ENCODE measurements around the gene SHB.

The SHB gene

DNA sequence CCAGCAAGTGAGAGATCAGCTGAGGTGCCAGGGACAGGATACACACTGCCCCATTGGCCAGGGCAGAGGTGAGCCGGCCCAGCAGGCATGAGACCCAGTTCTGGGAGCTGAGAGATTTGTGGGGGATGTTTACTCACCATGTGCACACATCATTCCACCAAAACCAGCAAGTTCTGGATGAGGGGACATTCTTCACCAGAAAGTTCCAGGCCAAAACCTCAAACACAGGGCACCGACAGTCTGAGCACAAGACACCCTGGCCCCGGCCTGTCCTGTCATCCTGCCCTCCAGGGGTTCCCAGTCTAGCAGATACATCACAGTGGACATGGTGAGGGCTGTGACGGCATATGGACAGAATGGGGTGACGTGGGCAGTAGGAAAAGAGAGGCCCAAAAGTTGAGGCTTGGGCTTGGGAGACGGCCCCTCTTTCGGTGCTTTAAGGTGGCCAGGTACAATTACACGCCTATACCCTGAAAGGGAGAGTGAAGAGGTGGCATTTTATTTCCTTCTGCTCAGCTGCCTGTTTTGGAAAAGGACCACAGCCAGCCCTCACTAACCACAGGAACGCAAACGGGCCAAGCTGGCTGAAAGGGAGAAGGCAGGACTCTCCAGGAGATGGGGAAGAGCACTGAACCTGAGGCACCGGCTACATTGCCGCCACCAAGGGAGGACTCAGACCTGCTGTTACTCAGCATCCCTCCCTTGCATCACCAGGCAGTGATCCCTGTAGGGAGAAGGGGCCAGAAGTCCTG is 64.0 kb downstream of the SHB start:
- H3K4me3 ChIP-seq (ENCODE audit: low read length), result no peak overlapping the region
- DNase-seq (ENCODE audit: low read depth), result no peak
- TF ChIP-seq CTCF (conservative IDR thresholded peaks at IDR 0.05; ENCODE audit: low read length), result no peak

DNA sequence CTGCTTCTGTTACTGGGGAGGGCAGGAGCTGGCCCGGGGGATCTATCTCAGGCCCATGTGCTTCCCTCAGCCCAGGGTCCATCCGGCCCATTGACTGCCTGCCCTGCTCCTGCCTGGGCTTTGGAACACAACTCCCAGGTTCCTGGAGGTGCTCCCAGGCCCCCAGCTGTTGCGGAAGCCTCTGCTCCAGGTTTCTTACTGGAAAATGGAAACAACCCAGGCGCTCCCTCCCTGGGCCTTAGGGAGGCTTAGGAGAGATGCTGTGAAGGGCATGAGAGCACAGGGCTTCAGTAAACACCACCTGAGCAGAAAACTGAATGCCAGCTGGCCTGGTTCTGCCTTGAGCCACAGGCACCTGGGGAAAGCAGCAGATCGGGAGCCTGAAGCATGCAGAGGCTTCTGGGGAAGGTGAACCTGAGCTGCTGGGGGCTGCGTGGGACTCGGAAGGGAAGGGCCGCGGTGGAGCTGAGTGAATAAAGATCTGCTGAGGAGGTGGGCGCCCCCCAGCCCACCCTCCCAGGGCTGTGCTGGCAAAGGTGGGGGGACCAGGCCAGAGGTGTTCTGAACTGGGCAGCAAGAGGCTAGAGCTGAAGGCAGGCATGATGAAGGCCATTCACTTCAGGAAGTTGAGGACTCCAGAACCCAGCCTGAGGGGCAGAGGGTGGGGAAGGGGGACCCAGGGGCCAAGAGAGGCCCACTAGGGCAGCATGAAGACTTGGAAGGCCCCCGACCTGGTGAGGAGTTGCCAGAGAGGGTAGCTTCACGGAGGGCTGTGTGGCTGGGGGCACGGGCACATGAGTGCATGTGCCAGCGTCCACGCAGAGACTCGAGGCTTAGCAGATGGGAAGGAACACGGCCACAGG is 64.8 kb downstream of the SHB start:
- no peak overlapping the region for H3K4me3 ChIP-seq (ENCODE audit: low read length)
- TF ChIP-seq CTCF (conservative IDR thresholded peaks at IDR 0.05; ENCODE audit: low read length), result no peak
- no peak for DNase-seq (ENCODE audit: low read depth)

DNA sequence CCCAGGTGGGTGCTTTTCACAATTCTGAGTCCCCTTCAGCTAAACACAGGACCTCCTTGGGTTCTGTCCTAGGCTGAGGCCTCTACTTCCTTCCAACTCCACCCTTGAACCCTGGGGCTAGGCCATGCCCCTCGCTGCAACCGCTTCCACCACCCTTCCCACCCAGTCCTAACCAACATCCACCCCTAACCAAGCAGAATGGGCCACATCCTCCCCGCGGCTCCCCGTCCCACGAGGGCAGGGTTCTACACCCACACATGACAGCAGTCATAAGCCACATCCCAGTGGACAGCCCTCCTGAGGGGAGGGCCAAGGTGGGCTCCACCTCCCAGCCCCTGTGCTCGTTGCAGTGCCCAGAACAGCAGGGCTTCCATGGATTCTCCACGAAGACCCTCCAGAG is 65.8 kb downstream of the SHB start:
- no peak overlapping the region for H3K4me3 ChIP-seq (ENCODE audit: low read length)
- TF ChIP-seq CTCF (conservative IDR thresholded peaks at IDR 0.05; ENCODE audit: low read length), result no peak
- no peak for DNase-seq (ENCODE audit: low read depth)

DNA sequence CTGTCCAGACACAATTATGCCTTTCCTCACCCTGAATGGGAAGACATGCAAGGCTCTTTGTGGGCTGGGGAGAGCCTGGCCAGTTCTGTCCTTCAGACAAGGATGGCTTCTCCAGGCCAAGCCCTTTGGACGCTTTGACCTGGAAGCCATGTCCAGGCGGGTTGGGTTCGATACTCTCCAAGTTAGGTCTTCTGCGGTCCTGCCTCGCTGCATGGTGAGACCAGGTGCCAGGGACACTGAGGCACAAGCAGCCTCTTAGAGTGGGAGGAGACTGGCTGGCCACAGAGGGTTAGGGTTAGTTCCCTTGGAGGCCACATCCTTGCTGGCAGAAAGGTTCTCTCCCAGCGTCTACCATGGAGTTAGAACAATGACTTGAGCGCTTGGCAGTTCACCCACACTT is 67.6 kb downstream of the SHB start:
- no peak for TF ChIP-seq CTCF (conservative IDR thresholded peaks at IDR 0.05; ENCODE audit: low read length)
- DNase-seq (ENCODE audit: low read depth), result no peak
- no peak overlapping the region for H3K4me3 ChIP-seq (ENCODE audit: low read length)

DNA sequence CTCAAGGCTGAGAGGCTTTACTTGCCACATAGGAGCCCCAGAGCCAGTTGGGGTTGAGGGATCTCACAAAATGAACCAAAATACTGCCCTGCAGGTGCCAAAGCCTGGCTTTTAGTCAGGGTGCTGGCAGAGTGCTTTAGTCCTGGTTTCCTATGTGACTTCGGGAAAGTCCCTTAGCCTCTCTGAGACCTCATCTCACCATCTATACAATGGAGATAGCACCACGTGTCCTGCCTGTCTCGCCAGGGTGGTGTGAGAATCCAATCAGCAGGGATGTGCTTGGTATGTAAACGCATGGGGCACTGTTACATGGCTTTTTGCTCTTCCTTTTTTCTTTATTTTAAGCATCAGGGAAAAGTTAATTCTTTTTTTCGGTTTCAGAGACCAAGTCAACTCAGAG is 68.3 kb downstream of the SHB start:
- no peak for DNase-seq (ENCODE audit: low read depth)
- no peak overlapping the region for H3K4me3 ChIP-seq (ENCODE audit: low read length)
- no peak for TF ChIP-seq CTCF (conservative IDR thresholded peaks at IDR 0.05; ENCODE audit: low read length)

- no peak overlapping the region for H3K4me3 ChIP-seq (ENCODE audit: low read length)
- no peak for TF ChIP-seq CTCF (conservative IDR thresholded peaks at IDR 0.05; ENCODE audit: low read length)
- no peak for DNase-seq (ENCODE audit: low read depth)
Observed at GRCh38 chr9:38000332-38000731, 68.7 kb downstream of the SHB start.

Data from AG10803 (cell line).